ENCODE measurements around the gene KRT34.
"Not testable (repeated sequence)": the region's sequence is repeated elsewhere in the genome, so short reads cannot be mapped to it uniquely, and the experiment has no call there.

The KRT34 gene

DNA sequence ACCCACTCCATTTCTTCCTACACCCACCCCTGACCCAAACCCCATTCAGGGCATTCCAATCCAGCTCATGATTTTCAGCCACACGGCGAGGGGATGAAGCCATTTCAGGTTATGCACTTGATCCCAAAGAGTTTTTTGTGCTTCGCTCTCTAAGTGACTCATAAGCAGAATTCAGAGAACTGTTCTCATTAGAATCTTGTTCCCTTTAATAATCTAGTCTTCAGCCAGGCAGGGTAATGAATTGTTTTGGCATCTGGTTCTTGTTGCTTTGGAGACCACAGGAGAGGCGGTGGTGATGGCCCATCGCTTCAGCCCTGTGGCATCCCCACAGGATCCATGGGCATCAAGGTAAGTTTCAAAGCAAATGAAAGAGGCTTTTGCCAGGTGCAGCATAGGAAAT, 20.1 kb upstream of the KRT34 start:
- no peak for TF ChIP-seq POLR2A (IDR thresholded peaks at IDR 0.05; ENCODE audit: extremely low read depth, insufficient read length)
- TF ChIP-seq, protein P1, sequence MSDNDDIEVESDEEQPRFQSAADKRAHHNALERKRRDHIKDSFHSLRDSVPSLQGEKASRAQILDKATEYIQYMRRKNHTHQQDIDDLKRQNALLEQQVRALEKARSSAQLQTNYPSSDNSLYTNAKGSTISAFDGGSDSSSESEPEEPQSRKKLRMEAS (IDR thresholded peaks at IDR 0.05; ENCODE audit: low read depth, low read length), result no peak
- TF ChIP-seq, protein P2, sequence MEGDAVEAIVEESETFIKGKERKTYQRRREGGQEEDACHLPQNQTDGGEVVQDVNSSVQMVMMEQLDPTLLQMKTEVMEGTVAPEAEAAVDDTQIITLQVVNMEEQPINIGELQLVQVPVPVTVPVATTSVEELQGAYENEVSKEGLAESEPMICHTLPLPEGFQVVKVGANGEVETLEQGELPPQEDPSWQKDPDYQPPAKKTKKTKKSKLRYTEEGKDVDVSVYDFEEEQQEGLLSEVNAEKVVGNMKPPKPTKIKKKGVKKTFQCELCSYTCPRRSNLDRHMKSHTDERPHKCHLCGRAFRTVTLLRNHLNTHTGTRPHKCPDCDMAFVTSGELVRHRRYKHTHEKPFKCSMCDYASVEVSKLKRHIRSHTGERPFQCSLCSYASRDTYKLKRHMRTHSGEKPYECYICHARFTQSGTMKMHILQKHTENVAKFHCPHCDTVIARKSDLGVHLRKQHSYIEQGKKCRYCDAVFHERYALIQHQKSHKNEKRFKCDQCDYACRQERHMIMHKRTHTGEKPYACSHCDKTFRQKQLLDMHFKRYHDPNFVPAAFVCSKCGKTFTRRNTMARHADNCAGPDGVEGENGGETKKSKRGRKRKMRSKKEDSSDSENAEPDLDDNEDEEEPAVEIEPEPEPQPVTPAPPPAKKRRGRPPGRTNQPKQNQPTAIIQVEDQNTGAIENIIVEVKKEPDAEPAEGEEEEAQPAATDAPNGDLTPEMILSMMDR (IDR thresholded peaks at IDR 0.05; ENCODE audit: low read depth, low read length), result no peak
- no peak for DNase-seq (ENCODE audit: low read depth)
- no peak overlapping the region for H3K4me3 ChIP-seq (ENCODE audit: low read depth, low read length)

DNA sequence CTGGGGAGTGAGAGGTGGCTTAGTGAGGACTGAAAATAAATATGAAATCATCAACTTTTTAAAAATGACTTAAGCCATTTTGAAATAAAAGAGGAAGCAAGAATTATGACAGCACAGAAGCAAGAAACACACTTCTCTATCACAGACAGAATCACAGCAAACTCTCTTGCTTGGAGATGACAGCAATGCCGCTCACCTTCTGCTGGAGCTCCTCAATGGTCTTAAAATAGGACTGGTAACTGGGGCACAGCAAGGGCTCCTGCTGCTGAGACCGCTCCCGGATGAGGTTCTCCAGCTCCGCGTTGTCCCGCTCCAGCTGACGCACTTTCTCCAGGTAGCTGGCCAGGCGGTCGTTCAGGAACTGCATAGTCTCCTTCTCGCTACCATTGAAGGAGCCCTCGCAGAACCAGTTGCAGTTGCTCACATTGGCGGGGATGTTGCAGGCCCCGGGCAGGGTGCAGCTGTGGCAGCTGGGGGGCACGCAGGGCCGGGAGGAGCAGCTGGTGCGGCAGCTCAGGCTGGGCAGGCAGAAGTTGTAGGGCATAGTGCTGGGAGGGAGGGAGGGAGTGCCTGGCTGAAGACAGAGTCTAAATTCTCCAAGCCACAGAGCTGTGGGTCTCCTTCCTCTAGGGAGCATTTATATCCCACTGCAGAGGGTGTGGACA, 15.0 kb upstream of the KRT34 start, which contains the start of gene KRT31:
TSS of gene KRT31 (minus strand) at position 613 of the 665 bp plus-strand sequence. CDS start at position 544, 69 bp downstream.
- TF ChIP-seq MYC (IDR thresholded peaks at IDR 0.05; ENCODE audit: low read depth, low read length), result no peak
- TF ChIP-seq, protein P2 (IDR thresholded peaks at IDR 0.05; ENCODE audit: low read depth, low read length), result no peak
- TF ChIP-seq, protein P1 (IDR thresholded peaks at IDR 0.05; ENCODE audit: low read depth, low read length), result no peak
- TF ChIP-seq POLR2A (IDR thresholded peaks at IDR 0.05; ENCODE audit: extremely low read depth, insufficient read length), result no peak
- DNase-seq (ENCODE audit: low read depth), result no peak
- no peak within 1 kb of the TSS for H3K4me3 ChIP-seq (ENCODE audit: low read depth, low read length)

DNA sequence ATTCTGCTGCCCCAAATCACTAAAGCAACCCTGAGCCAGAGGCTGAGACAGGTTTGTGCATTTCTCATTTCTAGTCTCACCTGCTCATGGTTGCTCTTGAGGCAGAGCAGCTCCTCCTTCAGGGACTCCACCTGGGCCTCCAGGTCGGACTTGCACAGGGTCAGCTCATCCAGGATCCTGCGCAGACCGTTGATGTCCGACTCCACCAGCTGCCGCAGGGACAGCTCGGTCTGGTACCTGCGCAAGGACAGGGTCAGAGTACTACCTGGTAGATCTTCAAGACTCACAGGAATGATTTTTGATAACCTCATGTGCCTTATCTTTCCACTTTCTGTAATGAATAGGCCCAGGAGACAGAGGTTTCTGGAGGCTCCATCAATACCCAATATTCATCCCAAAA, 14.2 kb upstream of the KRT34 start:
- TF ChIP-seq, protein P2 (IDR thresholded peaks at IDR 0.05; ENCODE audit: low read depth, low read length), result no peak
- TF ChIP-seq MYC (IDR thresholded peaks at IDR 0.05; ENCODE audit: low read depth, low read length) (no peak), POLR2A (IDR thresholded peaks at IDR 0.05; ENCODE audit: extremely low read depth, insufficient read length) (no peak)
- TF ChIP-seq, protein P1 (IDR thresholded peaks at IDR 0.05; ENCODE audit: low read depth, low read length), result no peak
- H3K4me3 ChIP-seq (ENCODE audit: low read depth, low read length), result no peak overlapping the region
- no peak for DNase-seq (ENCODE audit: low read depth)

DNA sequence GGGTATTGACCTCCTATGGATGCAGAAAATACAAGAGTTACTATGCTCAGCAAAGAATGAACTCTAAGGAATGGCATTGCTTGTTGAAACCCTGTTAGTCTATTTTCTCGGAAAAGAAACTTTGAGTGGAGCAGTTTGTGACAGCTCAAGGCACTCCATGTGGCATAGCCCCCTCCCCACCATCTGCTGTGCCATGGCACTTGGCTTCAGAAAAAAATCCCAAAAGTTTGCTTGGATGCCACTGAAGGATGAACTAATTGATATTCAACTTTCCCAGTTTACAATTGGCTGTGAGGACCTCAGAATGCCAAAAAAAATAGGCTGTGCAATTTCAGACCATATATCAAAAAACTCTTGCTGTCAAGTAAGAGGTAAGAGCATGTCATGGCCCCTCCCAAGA, 13.5 kb upstream of the KRT34 start:
- DNase-seq (ENCODE audit: low read depth), result no peak
- TF ChIP-seq, protein P2 (IDR thresholded peaks at IDR 0.05; ENCODE audit: low read depth, low read length), result no peak
- TF ChIP-seq, protein P1 (IDR thresholded peaks at IDR 0.05; ENCODE audit: low read depth, low read length), result no peak
- TF ChIP-seq MYC (IDR thresholded peaks at IDR 0.05; ENCODE audit: low read depth, low read length), result no peak
- no peak for TF ChIP-seq POLR2A (IDR thresholded peaks at IDR 0.05; ENCODE audit: extremely low read depth, insufficient read length)
- H3K4me3 ChIP-seq (ENCODE audit: low read depth, low read length), result no peak overlapping the region

DNA sequence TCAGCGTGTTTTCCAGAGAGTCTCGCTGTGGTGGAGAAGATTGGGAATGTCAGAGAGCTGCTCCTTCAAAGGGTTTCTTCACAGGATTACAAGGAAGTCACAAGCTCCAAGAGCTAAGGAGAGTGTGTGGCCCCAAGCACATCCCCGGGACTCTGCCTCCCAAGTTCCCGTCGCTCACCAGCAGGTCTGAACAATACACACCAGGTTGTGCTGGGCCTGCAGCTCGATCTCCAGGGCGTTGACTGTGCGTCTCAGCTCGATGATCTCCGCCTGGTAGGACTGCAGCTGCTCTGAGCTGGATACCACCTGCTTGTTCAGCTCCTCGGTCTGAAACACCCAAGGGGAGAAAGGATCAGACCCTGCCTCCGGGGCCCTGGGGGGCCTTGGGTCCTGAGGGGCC, 12.9 kb upstream of the KRT34 start:
- DNase-seq (ENCODE audit: low read depth); H3K4me3 ChIP-seq (ENCODE audit: low read depth, low read length): not testable (repeated sequence)

DNA sequence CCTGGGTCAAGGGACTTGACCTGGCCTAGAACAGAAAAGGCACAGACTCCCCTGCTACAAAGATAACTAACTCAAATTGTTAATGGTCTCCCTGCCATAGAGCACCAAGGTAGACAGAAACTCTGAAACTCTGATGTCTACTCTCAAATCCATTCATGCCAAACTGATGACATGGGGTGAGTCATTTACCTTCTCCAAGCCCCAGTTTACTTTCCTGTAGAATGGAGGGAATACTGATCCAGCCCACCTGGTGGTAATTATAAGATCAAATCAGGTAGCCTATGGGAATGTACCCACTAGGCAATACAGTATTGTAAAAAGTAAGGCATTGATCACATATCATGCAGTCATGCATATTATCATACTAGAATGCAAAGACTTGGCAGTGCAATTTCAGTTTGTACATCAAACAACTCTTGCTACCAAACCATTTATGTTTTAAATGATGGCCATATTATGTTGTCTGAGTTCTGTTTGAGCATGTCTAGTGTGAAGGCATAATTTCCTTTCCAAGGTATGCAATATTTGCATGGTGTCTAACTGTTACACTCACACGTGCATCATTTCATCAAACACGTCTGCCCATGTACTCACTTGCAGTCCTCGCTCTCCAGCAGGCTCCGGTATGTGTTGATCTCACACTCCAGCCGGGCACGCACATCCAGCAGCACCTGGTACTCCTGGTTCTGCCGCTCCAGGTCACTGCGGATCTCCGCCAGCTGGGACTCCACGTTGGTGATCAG, 12.3 kb upstream of the KRT34 start:
- DNase-seq (ENCODE audit: low read depth), result no peak
- TF ChIP-seq, protein P2 (IDR thresholded peaks at IDR 0.05; ENCODE audit: low read depth, low read length), result no peak
- TF ChIP-seq, protein P1 (IDR thresholded peaks at IDR 0.05; ENCODE audit: low read depth, low read length), result no peak
- no peak for TF ChIP-seq MYC (IDR thresholded peaks at IDR 0.05; ENCODE audit: low read depth, low read length)
- TF ChIP-seq POLR2A (IDR thresholded peaks at IDR 0.05; ENCODE audit: extremely low read depth, insufficient read length), result no peak
- no peak overlapping the region for H3K4me3 ChIP-seq (ENCODE audit: low read depth, low read length)
